Activated CD8-positive, alpha-beta memory T cell treated with anti-CD3 and anti-CD28 coated beads, Interleukin-2, amount 50 U/mL, for 24 hours (primary cell): Measurements from ENCODE around the gene SNRNP27.

Source experiments
- DNase-seq: peaks from one replicate; pipeline ENCODE4 v3.0.0-alpha.2; 2020; ENCODE audit errors: extremely low read depth

Gene SNRNP27

GRCh38 chr2:69916106-69916505, 22.4 kb downstream of the SNRNP27 start:
- no peak for DNase-seq

DNA sequence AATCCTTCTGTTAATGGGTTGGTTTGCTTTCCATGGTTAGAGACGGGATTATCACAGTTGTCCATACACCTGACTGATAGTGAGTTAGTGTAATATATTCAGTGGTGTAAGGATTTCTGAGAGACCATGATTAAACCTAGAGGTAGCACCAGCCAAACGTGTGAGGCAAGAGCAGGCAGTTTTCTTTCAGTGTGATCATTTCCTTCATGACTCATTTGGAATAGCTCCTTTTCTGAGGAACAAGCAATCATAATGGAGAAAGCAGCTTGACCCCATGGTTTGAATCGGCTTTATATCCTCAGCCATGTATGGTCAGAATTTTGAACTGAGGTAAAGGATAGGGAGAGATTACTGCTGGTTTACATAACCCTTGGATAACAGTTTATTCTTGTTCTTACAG, 24.1 kb downstream of the SNRNP27 start:
- DNase-seq = no peak

DNA sequence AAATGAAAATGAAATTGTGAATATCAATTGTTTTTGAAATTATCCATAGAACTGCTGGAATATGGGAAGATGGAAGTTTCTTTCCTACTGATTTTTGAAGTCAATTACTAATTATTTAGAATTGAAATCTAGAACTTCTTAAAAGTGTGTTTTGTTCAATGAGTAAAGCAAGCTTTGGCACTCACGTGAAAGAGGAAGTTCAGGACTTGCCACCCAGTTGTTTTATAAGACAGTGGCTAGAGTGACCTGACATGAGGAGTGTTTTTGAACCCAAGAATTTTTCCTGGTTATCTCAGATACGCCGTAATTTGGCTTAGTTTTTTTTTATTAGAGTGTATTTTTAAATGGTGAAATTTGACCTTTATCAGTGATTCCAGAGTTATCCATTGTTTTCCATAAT, 24.6 kb downstream of the SNRNP27 start:
- DNase-seq = no peak

DNA sequence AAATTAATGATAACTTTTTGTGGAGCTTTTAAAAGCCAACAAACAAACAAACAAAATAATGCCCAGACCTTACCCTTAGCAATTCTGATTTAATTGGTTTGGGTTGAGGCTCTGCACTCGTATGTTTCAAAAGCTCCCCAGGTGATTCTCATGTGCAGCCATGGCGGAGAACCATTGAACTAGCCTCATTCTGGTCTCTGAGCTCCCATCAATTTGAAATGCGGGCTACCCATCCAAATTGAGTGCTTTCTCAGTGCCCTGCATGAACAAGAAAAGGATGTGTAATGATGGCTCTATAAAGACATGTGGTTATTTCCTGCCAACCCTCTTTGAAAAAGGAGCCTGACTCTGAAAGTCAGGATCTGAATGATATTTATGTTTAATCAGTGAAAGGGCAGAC, 29.4 kb downstream of the SNRNP27 start:
- DNase-seq = no peak

DNA sequence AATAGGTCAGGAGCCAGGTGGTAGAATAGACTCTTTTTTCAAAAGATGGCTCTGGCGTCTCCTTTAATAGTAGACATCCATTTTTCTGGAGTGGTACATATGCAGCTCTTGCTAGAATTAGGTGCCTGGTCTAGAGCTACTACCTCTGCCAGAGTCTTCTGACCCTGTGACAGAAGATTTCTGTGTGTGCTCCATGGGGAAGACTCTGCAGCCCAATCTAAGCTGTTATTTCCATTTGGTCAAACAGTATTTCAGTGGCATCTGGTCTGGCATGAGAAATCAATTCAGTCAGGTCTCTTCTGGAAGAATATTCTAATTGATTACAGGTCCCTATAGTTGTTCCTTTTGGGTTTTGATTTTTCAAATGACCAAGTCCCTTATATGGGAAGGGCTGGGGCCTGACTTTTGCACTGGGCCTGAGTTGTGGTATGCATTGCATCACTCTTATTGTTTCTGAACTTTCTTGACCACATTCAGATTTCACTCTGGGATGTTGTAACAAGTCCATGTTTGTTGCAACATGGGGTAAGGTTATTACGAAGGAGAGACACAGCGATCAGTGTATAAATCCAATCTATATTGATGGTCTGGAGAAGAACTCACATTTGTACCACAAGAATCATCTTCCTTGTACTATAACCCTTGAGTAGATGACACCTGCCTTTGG, 33.2 kb downstream of the SNRNP27 start:
- no peak for DNase-seq

DNA sequence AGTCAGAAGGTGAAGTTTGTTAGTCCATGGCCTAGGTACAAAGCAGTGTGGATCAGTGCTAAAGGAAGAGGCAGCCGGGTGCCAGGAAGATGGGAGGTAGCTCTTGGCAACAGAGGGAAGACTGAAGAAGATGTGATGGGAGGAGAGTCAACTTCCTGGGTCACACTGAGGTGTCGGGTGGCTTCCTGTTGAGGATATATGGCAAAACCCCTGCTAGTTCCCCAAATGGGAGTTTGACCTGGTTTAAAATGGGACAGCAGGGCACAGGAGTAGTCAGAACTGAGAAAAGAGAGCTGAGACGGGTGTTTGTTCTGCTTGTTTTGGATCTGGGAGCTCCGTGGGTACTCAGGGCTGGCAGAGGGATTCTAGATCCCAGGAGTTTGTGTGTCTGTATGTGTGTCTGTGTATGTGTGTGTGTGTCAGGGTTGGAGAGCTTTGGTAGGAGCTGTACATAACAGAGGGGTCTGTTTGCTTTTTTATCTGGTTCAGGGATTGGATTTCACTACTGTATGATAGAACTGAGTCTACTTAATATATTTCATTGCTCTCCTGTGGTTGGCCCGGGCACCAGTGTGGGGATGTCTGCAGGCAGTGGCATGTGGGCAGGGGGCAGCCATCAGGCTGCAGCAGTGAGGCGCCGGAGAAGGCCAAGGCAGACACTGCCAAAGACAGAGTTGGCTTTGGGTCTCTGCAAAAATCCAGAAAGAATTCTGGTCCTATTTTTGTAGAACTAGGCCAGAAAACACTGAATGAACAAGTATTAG, 38.3 kb downstream of the SNRNP27 start:
- DNase-seq = no peak

- DNase-seq = no peak
Observed at GRCh38 chr2:69932596-69932922, 38.8 kb downstream of the SNRNP27 start.

DNA sequence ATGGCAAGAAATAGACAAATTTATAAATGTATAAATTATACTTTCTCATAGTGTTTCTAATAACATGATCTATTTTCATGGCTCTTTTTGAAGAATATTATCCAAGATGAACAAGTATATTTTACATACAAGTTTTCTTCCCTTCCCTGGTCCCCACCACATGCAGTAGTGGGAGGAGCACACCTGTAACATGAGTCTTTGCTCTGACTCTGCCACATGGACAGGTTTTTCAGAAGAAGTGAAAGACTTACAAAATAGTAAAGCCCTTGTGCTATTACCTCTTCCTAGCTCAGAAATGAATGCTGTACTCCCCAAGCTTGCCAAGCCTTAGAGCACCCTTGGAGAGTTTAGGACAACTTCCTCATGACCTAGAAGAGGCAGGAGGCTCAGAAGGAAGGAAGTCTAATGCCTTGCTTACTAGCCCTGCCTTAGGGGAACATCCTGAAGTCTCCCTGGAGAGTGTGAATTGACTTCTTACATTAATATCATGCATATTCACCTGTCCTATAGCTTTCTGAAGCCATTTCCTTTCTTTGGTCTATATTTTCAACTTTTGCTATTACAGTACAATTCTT, 39.6 kb downstream of the SNRNP27 start:
- DNase-seq = no peak

DNA sequence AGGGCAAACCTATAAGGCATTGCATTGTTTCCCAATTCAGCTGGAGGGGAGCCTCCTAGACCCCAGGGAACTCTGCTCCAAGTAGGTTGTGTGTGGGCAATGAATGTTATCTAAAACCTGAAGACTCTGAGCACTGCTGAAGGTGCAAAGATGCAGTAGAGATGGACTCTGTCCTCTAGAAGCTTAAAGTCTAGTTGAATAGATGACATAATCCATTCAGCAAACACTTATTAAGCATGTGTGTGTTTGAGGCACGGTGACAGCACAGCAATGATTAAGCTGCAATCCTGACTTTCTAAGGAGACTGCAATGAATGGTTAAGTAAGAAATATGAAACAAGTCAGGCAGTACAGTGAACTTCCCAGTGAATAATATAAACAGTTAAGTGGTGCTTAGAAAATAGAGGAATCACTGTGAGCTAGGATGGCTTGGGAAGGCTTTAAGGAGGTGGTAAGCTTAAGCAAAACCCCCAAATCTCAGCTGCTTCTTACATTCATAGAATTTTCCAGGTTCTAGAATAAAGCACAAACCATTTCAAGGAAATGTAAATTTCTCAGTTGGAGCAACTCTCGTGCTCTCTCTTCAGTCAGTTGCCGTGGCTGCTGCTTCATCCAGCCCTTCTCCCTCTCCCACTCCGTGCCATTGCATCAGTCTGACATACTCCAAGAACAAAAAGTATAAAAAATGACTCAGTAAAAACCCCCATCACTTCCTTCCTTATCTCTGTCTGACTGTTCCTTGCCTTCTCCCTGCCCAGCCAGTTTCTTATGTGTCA, 40.3 kb downstream of the SNRNP27 start:
- DNase-seq = no peak

DNA sequence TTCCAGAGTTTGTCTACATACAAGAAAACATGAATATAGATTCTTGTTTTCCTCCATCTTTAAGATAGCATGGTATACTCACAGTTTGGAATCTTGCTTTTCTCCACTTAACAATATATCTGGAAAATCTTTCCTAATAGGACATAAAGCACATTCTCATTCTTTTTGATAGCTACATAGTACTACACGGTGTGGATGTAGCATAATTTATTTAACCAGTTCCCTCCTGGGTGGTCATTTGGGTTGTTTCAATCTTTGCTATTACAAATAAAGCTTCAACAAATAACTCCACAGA, 40.8 kb downstream of the SNRNP27 start:
- DNase-seq = no peak

DNA sequence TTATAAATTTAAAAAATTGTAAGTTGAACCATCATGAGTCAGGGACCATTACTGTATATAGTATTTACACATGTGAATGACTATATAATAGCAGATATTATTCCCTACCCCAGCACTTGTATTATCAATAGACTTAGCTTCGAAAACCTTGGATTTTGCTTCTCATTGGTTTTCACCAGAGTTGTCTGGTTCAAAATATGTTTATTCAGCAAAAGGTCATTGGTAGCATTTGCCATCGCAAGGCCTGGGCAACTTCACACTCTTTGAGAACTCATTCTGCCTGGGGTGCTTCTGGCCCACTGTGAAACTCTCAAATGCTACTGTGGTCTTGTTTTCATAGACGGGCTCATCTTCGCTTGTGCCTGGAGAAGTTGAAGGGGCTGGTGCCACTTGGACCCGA, 41.3 kb downstream of the SNRNP27 start:
- DNase-seq = no peak

- no peak for DNase-seq
Observed at GRCh38 chr2:69936906-69937305, 43.1 kb downstream of the SNRNP27 start.

- no peak for DNase-seq
Observed at GRCh38 chr2:69937968-69938367, 44.2 kb downstream of the SNRNP27 start.

DNA sequence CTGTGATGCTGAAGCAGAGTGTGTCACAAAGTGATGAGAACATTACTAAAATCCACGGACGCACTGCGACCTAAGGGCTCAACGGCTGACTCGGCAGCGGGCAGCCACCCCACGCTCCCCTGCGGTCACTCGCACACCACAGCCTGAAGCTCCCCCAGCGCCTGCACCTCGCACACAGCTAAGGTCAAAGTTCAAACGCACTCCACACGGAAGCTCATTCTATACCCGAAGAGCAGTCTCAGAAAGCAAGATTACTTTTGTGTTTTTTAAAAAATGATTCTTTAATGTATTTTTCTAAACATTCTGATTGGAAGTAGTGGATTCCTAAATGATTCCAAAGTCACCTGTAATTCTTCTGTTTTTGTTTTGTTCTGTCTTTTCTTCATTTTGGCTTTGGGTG, 46.0 kb downstream of the SNRNP27 start:
- no peak for DNase-seq

- DNase-seq = no peak
Observed at GRCh38 chr2:69940691-69941090, 46.9 kb downstream of the SNRNP27 start.

DNA sequence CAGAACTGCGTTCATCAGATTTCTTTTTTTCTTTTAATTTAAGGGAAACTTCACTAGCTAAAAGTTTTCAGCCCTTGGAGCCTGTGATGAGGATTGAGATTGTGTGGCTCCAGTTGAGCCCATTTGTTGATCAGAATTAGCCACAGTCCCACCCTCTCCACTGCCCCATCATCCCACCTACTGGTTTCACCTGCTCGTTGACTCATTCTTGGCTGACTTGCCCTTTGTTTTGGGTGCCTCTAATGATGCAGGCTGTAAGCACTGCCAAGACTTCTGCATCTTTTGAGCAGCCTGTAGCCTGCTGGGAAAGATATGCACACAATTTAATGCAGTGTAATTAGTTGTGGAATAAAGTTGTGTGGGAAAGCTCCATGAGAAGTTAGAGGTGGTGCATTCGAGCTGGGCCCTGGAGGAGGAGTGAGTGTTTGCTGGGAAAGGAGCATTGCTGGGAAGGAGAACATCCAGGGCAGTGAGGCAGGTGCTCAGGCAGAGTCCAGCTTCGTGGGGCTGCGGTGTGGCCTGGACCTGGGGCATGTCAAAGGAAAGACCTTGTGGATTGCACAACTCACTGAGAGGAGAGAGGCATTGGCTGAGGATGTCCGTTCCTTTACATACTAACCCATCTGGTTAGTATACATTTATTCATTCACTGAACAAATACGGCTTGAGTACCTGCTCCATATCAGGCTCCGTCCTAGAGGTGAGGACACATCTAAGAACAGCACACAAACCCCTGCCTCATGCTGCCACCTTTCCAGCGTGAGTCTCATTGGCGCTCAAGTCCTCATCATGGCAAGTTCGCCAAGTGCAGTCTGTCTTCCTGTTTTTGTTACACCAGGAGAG, 49.5 kb downstream of the SNRNP27 start:
- no peak for DNase-seq

GRCh38 chr2:69943843-69944525, 50.2 kb downstream of the SNRNP27 start:
- DNase-seq = no peak

GRCh38 chr2:69944756-69945155, 51.0 kb downstream of the SNRNP27 start:
- no peak for DNase-seq

DNA sequence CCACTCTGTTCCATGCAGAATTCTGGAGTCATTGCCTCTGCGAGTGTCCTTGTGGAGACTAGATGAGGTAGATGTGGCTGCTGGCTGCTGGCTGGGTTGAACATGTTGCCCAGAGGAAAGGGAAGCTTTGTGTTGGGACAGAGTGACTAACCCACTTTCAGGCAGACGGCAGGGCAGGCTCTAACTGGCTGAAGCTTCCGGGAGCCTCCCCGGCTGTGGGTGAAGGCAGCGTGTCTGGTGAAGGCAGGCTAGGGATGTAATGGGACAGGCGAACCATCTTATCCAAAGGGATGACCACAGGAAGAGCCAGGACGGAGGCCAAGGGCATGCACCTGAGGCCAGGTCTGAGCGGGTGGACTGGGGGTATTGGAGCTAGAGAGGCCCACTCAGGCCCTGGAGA, 51.7 kb downstream of the SNRNP27 start:
- DNase-seq = no peak

DNA sequence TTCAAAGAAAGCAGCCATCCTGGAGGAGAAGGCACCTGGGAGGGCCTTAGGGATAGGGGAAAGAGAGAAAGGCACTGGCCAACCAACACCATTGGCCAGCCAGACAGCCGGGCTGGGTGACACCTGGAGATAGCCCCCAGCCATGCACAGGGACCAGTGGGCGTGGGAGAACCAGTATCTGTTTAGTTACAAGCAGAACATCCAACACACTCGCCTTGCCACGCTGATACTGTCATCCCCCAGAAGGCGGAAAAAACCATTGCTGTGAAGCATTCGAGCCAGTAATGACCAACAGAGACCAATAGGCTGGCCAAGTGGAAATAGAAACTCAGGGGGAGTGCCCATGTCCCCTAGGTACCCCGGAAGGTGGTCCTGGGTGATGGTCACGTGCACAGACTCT, 52.2 kb downstream of the SNRNP27 start:
- DNase-seq = no peak
